GM12878 (cell line): Measurements from ENCODE around the gene YBX2. TPM values are rescaled to one million over a fixed set of nuclear protein-coding genes. Genes with fewer than 3 reads are reported as not detected.
A peak's percentile ranks its signal among the peaks of the same experiment; 100 is the strongest.

Experiments used
- ATF7 ChIP-seq: fragments of 450-650 bp; IDR thresholded peaks from 2 replicates; pipeline ENCODE4 v1.6.1; 2016; ENCODE audit warnings: low read depth, mild to moderate bottlenecking
- BHLHE40 ChIP-seq, 2 experiments: fragments of 450-650 bp in 1 of 2; IDR thresholded peaks; 2 replicates each; pipeline ENCODE4 v1.6.1; 2011 to 2017; ENCODE audit warnings: low read depth in 2 of 2, borderline replicate concordance in 1 of 2, improper control_type of control experiment in 1 of 2, low read length in 1 of 2, mild to moderate bottlenecking in 1 of 2
- CHD2 ChIP-seq: IDR thresholded peaks from 2 replicates; pipeline ENCODE4 v1.6.1; 2011; ENCODE audit warnings: low read depth, low read length, improper control_type of control experiment, borderline replicate concordance
- CHD4 ChIP-seq: fragments of 200-600 bp; sonication (generic); IDR thresholded peaks from 2 replicates; pipeline ENCODE4 v1.6.1; 2016; ENCODE audit warnings: mild to moderate bottlenecking
- FOXK2 ChIP-seq: fragments of 450-650 bp; IDR thresholded peaks from 2 replicates; pipeline ENCODE4 v1.6.1; 2017; ENCODE audit warnings: mild to moderate bottlenecking, moderate library complexity
- MEF2A ChIP-seq: IDR thresholded peaks from 2 replicates; pipeline ENCODE4 v1.6.1; 2011; ENCODE audit warnings: low read depth, mild to moderate bottlenecking, low read length, moderate library complexity; ENCODE audit not compliant: insufficient read depth
- MXI1 ChIP-seq: fragments of 150-350 bp; IDR thresholded peaks from 2 replicates; pipeline ENCODE4 v1.6.1; 2011; ENCODE audit warnings: low read depth, mild to moderate bottlenecking, inconsistent platforms, low read length, improper control_type of control experiment
- NFXL1 ChIP-seq: fragments of 450-650 bp; IDR thresholded peaks from 2 replicates; pipeline ENCODE4 v1.6.1; 2017; ENCODE audit warnings: antibody characterized with exemption, mild to moderate bottlenecking, borderline replicate concordance
- NFYB ChIP-seq: IDR thresholded peaks from 2 replicates; pipeline ENCODE4 v1.6.1; 2011; ENCODE audit warnings: low read depth, mild to moderate bottlenecking, low read length, improper control_type of control experiment, moderate library complexity; ENCODE audit not compliant: insufficient read depth
- PAX8 ChIP-seq: fragments of 450-650 bp; IDR thresholded peaks from 2 replicates; pipeline ENCODE4 v1.6.1; 2017; ENCODE audit warnings: mild to moderate bottlenecking, moderate library complexity
- SMARCA5 ChIP-seq: fragments of 450-650 bp; IDR thresholded peaks from 2 replicates; pipeline ENCODE4 v1.6.1; 2017; ENCODE audit warnings: mild to moderate bottlenecking
- SMC3 ChIP-seq: IDR thresholded peaks from 2 replicates; pipeline ENCODE4 v1.6.1; 2011; ENCODE audit warnings: low read length, improper control_type of control experiment, borderline replicate concordance
- YY1 ChIP-seq: IDR thresholded peaks from 2 replicates; pipeline ENCODE4 v1.6.1; 2011; ENCODE audit warnings: low read depth, mild to moderate bottlenecking, low read length
- polyA plus RNA-seq, 11 experiments: library from polyadenylated mRNA; depleted of rRNA in 4 of 11; unstranded in 6 of 11; stranded (reverse) in 5 of 11; fragments of >200 nt; fragmentation: Nextera tagmentation in 4 of 11; fragmentation: Illumina TruSeq in 1 of 11; extraction: Ambion mirVana in 4 of 11; extraction: Trizol in 1 of 11; gene quantifications; 1 replicate in 1 of 11; 2 replicates in 10 of 11; pipeline versions ENCODE4 v1.2.1 to v1.2.3, GENCODE V29; 2011 to 2016; ENCODE audit warnings: inconsistent platforms in 2 of 11, missing spikeins in 2 of 11, low read depth in 1 of 11
- total RNA-seq, 4 experiments: library from RNA; depleted of rRNA in 3 of 4; stranded (reverse); fragments of >200 nt in 3 of 4; fragmentation: Illumina TruSeq in 1 of 4; extraction: Trizol in 1 of 4; gene quantifications; 2 replicates each; pipeline versions ENCODE4 v1.2.1 to v1.2.3, GENCODE V29; 2013 to 2021
- TF ChIP-seq, protein P1 (sequence below): fragments of 450-650 bp; IDR thresholded peaks from 2 replicates; pipeline ENCODE4 v1.6.1; 2016; ENCODE audit warnings: mild to moderate bottlenecking
- TF ChIP-seq, protein P2 (sequence below): fragments of 450-650 bp; IDR thresholded peaks from 2 replicates; pipeline ENCODE4 v1.6.1; 2014; ENCODE audit warnings: mild to moderate bottlenecking
- TF ChIP-seq, protein P3 (sequence below): fragments of 450-650 bp; formaldehyde crosslinking; IDR thresholded peaks from 2 replicates; pipeline ENCODE4 v1.4.0; 2022; ENCODE audit warnings: mild to moderate bottlenecking, moderate library complexity
- TF ChIP-seq, protein P4 (sequence below), 3 experiments: IDR thresholded peaks in 2 of 3; conservative IDR thresholded peaks in 1 of 3; 2 replicates each; pipeline ENCODE4 v1.5.1; 2011; ENCODE audit warnings: low read depth in 3 of 3, low read length in 3 of 3, mild to moderate bottlenecking in 3 of 3, control low read depth in 2 of 3, moderate library complexity in 2 of 3, inconsistent platforms in 1 of 3, mixed read lengths in 1 of 3; ENCODE audit not compliant: control insufficient read depth in 2 of 3, insufficient read depth in 1 of 3; ENCODE audit errors: extremely low read depth in 1 of 3
- TF ChIP-seq, protein P5 (sequence below): IDR thresholded peaks from 2 replicates; pipeline ENCODE4 v1.6.1; 2012; ENCODE audit warnings: low read depth, low read length, improper control_type of control experiment

The YBX2 gene
- total and polyA plus RNA-seq, 10 of the 15 experiments (the other 5 are each of a cell fraction or from before 2014, with no cell fraction given) = not detected

DNA sequence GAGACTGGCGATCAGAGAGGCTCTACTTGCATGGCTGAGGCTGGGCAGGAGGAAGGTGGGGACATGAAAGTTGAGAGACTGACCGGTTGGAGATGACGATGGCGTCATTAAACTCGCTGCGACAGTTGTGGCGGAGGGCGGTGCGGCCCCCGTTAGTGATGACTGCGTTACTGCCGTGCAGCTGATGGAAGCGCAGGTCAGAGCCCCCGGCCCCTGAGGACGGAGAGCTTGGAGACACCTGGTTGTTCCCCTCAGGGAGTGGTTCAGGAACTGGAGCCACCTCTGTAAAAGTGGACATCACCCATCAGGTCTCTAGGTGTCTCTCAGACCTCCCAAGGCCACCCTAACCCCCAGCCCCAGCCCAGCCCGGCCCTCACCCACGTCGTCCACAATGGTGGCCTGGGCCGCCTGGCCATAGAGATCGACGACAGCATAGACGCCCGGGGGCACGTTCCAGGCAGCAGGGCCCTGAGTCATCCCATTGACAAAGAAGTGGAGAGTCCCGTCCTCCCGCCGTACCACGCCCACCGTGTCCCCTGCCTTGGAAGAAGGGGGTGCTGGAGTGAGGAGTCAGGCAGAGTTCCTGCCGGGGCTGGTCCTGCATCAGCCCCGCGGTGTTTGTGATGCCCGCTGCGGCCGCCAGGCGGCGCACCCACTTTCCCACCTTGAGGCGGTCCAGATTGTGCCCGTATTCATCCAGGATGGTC is 29.4 kb upstream of the YBX2 start (continued):
- TF ChIP-seq BHLHE40 (IDR thresholded peaks at IDR 0.05; ENCODE audit: borderline replicate concordance in 1 of 2, low read depth in 2 of 2, low read length in 1 of 2) (0 out of 4 replicates have a peak, but pooled peaks of 1 of the 2 experiments have one; percentile 14), CHD2 (0 out of 2 replicates have a peak, but pooled peaks have one; percentile 13), YY1 (peak; percentile 80), NFYB (no peak), MEF2A (no peak), PAX8 (no peak), SMARCA5 (peak; percentile 74; the same call in 1 of the 2 replicates), FOXK2 (no peak), CHD4 (no peak), ATF7 (no peak), MXI1 (no peak), SMC3 (peak; percentile 90), NFXL1 (no peak)
- TF ChIP-seq, protein P1, sequence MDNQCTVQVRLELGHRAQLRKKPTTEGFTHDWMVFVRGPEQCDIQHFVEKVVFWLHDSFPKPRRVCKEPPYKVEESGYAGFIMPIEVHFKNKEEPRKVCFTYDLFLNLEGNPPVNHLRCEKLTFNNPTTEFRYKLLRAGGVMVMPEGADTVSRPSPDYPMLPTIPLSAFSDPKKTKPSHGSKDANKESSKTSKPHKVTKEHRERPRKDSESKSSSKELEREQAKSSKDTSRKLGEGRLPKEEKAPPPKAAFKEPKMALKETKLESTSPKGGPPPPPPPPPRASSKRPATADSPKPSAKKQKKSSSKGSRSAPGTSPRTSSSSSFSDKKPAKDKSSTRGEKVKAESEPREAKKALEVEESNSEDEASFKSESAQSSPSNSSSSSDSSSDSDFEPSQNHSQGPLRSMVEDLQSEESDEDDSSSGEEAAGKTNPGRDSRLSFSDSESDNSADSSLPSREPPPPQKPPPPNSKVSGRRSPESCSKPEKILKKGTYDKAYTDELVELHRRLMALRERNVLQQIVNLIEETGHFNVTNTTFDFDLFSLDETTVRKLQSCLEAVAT = peak; percentile 56; the same call in 1 of the 2 replicates
- TF ChIP-seq, protein P2, sequence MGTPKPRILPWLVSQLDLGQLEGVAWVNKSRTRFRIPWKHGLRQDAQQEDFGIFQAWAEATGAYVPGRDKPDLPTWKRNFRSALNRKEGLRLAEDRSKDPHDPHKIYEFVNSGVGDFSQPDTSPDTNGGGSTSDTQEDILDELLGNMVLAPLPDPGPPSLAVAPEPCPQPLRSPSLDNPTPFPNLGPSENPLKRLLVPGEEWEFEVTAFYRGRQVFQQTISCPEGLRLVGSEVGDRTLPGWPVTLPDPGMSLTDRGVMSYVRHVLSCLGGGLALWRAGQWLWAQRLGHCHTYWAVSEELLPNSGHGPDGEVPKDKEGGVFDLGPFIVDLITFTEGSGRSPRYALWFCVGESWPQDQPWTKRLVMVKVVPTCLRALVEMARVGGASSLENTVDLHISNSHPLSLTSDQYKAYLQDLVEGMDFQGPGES = no peak
- TF ChIP-seq, protein P3, sequence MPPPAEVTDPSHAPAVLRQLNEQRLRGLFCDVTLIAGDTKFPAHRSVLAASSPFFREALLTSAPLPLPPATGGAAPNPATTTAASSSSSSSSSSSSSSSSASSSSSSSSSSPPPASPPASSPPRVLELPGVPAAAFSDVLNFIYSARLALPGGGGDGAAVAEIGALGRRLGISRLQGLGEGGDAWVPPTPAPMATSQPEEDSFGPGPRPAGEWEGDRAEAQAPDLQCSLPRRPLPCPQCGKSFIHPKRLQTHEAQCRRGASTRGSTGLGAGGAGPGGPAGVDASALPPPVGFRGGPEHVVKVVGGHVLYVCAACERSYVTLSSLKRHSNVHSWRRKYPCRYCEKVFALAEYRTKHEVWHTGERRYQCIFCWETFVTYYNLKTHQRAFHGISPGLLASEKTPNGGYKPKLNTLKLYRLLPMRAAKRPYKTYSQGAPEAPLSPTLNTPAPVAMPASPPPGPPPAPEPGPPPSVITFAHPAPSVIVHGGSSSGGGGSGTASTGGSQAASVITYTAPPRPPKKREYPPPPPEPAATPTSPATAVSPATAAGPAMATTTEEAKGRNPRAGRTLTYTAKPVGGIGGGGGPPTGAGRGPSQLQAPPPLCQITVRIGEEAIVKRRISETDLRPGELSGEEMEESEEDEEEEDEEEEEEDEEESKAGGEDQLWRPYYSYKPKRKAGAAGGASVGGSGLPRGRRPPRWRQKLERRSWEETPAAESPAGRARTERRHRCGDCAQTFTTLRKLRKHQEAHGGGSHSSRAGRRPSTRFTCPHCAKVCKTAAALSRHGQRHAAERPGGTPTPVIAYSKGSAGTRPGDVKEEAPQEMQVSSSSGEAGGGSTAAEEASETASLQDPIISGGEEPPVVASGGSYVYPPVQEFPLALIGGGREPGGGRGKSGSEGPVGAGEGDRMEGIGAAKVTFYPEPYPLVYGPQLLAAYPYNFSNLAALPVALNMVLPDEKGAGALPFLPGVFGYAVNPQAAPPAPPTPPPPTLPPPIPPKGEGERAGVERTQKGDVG = no peak
- TF ChIP-seq, protein P4, sequence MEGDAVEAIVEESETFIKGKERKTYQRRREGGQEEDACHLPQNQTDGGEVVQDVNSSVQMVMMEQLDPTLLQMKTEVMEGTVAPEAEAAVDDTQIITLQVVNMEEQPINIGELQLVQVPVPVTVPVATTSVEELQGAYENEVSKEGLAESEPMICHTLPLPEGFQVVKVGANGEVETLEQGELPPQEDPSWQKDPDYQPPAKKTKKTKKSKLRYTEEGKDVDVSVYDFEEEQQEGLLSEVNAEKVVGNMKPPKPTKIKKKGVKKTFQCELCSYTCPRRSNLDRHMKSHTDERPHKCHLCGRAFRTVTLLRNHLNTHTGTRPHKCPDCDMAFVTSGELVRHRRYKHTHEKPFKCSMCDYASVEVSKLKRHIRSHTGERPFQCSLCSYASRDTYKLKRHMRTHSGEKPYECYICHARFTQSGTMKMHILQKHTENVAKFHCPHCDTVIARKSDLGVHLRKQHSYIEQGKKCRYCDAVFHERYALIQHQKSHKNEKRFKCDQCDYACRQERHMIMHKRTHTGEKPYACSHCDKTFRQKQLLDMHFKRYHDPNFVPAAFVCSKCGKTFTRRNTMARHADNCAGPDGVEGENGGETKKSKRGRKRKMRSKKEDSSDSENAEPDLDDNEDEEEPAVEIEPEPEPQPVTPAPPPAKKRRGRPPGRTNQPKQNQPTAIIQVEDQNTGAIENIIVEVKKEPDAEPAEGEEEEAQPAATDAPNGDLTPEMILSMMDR (IDR thresholded peaks at IDR 0.05 in 2 of 3, conservative IDR thresholded peaks at IDR 0.05 in 1 of 3; ENCODE audit: control insufficient read depth in 2 of 3, extremely low read depth in 1 of 3, insufficient read depth in 1 of 3, low read depth in 3 of 3, low read length in 3 of 3) = peak; percentile 88 to 99 (median 98)
- TF ChIP-seq, protein P5, sequence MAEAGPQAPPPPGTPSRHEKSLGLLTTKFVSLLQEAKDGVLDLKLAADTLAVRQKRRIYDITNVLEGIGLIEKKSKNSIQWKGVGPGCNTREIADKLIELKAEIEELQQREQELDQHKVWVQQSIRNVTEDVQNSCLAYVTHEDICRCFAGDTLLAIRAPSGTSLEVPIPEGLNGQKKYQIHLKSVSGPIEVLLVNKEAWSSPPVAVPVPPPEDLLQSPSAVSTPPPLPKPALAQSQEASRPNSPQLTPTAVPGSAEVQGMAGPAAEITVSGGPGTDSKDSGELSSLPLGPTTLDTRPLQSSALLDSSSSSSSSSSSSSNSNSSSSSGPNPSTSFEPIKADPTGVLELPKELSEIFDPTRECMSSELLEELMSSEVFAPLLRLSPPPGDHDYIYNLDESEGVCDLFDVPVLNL = no peak
